Adipocyte (in vitro differentiated cells): ENCODE data around the gene ZNF133.
"Not testable (repeated sequence)": the region's sequence is repeated elsewhere in the genome, so short reads cannot be mapped to it uniquely, and the experiment has no call there.

Experiments used
- DNase-seq: peaks from one replicate; pipeline ENCODE4 v3.0.0-alpha.2; 2015; ENCODE audit warnings: low read depth
- H3K27me3 ChIP-seq: replicated peaks from 2 replicates; pipeline ENCODE4 v1.7.0; 2013; ENCODE audit warnings: mild to moderate bottlenecking, low read length, moderate library complexity; ENCODE audit not compliant: control insufficient read depth, insufficient read depth
- H3K36me3 ChIP-seq: 2 replicates; pipeline ENCODE4 v1.7.0; 2013; ENCODE audit warnings: low read length, mild to moderate bottlenecking, moderate library complexity; ENCODE audit not compliant: control insufficient read depth, insufficient read depth, severe bottlenecking
- H3K4me1 ChIP-seq: 2 replicates; pipeline ENCODE4 v1.7.0; 2013; ENCODE audit warnings: mild to moderate bottlenecking, low read length, moderate library complexity; ENCODE audit not compliant: control insufficient read depth, insufficient read depth
- H3K4me3 ChIP-seq: 2 replicates; pipeline ENCODE4 v1.7.0; 2013; ENCODE audit warnings: mild to moderate bottlenecking, low read length, moderate library complexity
- H3K9ac ChIP-seq: 2 replicates; pipeline ENCODE4 v1.7.0; 2013; ENCODE audit warnings: mild to moderate bottlenecking, low read length, moderate library complexity
- H3K9me3 ChIP-seq: 2 replicates; pipeline ENCODE4 v1.7.0; 2013; ENCODE audit warnings: mild to moderate bottlenecking, low read length, moderate library complexity; ENCODE audit not compliant: control insufficient read depth

The ZNF133 gene

DNA sequence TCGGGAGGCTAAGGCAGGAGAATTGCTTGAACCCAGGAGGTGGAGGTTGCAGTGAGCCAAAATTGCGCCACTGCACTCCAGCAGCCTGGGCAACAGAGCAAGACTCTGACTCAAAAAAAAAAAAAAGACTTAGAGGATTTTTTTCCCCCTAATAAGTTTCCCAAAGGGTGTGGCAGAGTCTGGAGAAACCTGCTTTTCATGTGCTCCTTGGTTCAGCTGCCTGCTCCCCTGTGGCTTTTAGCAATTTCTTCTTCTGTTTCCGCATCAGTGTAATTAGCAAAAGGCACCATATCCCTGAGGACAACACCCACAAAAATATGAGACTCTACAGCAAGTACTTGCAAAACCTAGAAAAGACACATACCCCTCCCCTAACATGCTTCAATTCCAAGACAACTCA lies 28.6 kb upstream of the ZNF133 start:
- Histone ChIP-seq H3K4me1 (peaks cover 5% of the 10 kb centered on the region), H3K27me3 (peaks cover 4% of the 10 kb centered on the region), H3K4me3 (no peak overlapping the region), H3K9me3 (no peaks in the 10 kb centered on the region), H3K9ac (no peak overlapping the region), H3K36me3 (no peaks in the 10 kb centered on the region)
- DNase-seq = no peak

DNA sequence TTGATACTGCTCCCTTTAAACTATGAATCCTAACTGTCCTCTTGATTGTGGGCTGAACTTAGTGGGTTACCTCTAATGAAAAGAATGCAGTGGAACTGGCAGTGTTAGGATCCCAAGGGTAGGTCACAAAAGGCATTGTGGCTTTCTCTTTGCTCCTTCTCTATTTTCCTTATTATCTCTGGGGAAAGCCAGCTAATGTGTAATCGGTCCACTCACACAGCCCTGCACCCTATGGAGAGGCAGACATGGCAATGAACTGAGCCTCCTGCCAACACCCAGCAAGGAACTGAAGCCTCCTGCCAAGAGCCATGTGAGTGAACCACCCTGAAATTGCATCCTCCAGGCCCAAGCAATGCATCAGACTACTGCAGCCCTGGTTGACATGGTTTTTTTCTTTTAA lies 24.6 kb upstream of the ZNF133 start:
- Histone ChIP-seq H3K4me1 (peaks cover 5% of the 10 kb centered on the region), H3K4me3 (no peak overlapping the region), H3K9me3 (no peaks in the 10 kb centered on the region), H3K27me3 (peaks cover 15% of the 10 kb centered on the region), H3K36me3 (no peaks in the 10 kb centered on the region), H3K9ac (no peak overlapping the region)
- DNase-seq = no peak

DNA sequence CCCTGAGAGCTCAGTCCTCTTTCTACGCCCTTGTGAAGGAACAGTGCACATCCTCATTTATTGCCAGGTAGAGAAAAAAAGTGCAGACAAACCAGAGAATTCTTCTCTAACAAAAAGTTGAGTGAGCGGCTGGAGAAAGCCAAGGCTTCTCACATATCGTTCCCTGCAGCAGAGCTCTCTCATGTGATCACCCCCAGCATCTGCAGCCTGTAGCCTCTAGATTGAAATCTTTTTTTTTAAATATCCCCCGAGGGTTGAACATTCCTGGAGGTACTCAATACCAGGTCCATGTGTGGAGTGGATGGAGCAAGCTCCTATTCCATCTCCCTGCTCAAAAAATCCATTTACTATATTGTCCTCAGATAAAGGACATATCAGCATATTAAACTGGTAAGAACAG lies 22.9 kb upstream of the ZNF133 start:
- no peak for DNase-seq
- no peak overlapping the region for H3K9ac ChIP-seq
- H3K27me3 ChIP-seq = peaks cover 25% of the 10 kb centered on the region
- no peaks in the 10 kb centered on the region for H3K9me3 ChIP-seq
- H3K4me1 ChIP-seq = peaks cover 5% of the 10 kb centered on the region
- no peaks in the 10 kb centered on the region for H3K36me3 ChIP-seq
- H3K4me3 ChIP-seq = no peak overlapping the region

DNA sequence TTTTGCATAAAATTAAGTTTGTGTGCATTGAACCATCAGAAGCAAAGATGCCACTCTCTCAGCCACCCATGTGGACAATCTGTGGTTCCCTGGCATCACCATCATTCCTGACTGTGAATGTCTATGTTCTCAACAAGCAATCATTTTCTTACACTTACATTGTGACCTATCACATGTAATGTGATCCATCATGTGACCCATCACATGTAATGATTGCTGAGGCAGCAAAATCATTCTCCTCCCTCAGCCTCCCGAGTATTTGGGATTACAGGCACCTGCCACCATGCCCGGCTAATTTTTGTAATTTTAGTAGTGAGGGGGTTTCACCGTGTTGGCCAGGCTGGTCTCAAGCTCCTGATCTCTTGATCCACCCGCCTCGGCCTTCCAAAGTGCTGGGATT lies 22.0 kb upstream of the ZNF133 start:
- Histone ChIP-seq H3K9me3 (no peaks in the 10 kb centered on the region), H3K27me3 (peaks cover 25% of the 10 kb centered on the region), H3K36me3 (no peaks in the 10 kb centered on the region), H3K4me1 (peaks cover 5% of the 10 kb centered on the region), H3K4me3 (no peak overlapping the region), H3K9ac (no peak overlapping the region)
- DNase-seq = no peak

DNA sequence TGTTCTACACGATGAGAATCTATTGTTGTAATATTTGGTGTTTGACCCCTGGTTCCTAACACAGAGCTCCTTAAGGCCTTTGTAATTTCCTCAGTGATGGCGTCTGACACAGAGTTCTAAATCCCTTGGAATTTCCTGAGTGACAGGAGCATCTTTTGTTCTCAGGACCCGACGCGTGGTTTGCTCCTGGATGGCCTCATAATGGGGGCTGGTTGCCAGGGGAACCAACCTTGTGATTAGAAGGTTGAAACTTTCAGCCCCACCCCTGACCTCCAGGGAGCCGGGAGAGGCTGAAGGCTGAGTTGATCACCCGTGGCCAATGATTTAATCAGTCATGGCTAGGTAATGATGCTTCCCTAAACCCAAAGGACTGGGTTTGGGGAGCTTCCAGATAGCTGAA lies 20.5 kb upstream of the ZNF133 start:
- DNase-seq = no peak
- no peaks in the 10 kb centered on the region for H3K9me3 ChIP-seq
- no peaks in the 10 kb centered on the region for H3K36me3 ChIP-seq
- H3K4me3 ChIP-seq = no peak overlapping the region
- H3K27me3 ChIP-seq = peaks cover 28% of the 10 kb centered on the region
- no peak overlapping the region for H3K9ac ChIP-seq
- H3K4me1 ChIP-seq = peaks cover 5% of the 10 kb centered on the region

DNA sequence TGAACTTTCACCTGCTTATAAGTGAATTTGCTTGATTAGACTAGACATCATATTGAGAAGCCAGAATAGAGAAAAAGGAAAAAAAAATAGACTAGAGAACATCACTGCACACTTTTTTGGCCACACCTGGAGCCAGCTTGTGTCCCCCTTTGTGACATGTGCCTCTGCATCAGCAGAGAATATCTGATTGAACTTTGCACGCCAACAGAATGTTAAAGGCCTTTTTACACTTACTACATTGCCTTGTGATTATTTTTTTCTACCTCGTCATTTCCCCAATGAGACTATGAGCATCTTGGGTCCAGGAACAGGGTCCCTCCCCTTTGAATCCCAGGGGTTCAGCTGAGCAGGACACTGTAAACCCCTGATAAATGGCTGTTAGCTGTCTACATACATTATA lies 17.2 kb upstream of the ZNF133 start:
- no peak overlapping the region for H3K9ac ChIP-seq
- H3K27me3 ChIP-seq = peaks cover 41% of the 10 kb centered on the region
- H3K9me3 ChIP-seq = no peaks in the 10 kb centered on the region
- H3K4me1 ChIP-seq = no peaks in the 10 kb centered on the region
- no peak overlapping the region for H3K4me3 ChIP-seq
- no peaks in the 10 kb centered on the region for H3K36me3 ChIP-seq
- no peak for DNase-seq

- Histone ChIP-seq H3K36me3 (no peaks in the 10 kb centered on the region), H3K4me1 (no peaks in the 10 kb centered on the region), H3K27me3 (peaks cover 39% of the 10 kb centered on the region), H3K9ac (no peak overlapping the region), H3K9me3 (no peaks in the 10 kb centered on the region), H3K4me3 (no peak overlapping the region)
- peak; percentile 29 for DNase-seq
Measured at GRCh38 chr20:18272451-18272850, 15.9 kb upstream of the ZNF133 start.

DNA sequence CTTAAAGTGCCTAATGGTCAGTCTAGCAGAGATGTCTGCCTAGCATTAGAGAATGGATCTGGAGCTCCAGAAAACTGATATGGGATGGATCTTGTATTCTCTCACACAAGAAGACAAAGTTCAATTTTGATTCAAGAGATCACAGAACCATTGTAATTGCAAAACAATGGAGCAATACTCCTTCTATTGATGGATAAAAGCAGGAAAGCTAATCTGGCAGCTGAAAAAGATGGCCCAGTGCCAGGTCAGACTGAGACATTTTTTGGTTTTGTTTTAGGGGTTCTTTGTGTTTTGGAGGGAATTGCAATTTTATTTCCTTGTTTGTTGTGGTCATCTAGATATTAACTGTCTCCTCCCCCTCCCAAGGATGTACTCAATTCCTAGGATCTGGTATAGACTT lies 14.6 kb upstream of the ZNF133 start:
- Histone ChIP-seq H3K4me3 (no peak overlapping the region), H3K27me3 (peaks cover 26% of the 10 kb centered on the region)
- no peak for DNase-seq

DNA sequence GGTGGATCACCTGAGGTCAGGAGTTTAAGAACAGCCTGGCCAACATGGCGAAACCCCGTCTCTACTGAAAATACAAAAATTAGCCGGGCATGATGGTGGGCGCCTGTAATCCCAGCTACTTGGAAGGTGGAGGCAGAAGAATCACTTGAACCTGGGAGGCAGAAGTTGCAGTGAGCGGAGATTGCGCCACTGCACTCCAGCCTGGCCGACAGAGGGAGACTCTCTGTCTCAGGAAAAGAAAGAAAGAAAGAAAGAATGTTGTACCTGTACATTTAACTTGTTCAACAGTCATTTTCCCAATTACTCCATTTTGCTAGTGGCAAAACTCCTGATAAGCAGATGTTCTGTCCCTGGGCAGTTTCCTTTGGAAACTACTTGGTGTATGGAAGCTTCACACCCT lies 12.4 kb upstream of the ZNF133 start:
- H3K9ac ChIP-seq, H3K4me3 ChIP-seq, DNase-seq, H3K9me3 ChIP-seq, H3K4me1 ChIP-seq, H3K36me3 ChIP-seq: not testable (repeated sequence)
- peaks cover 16% of the 10 kb centered on the region for H3K27me3 ChIP-seq

More for the DNA sequence above, 14.6 kb upstream of the ZNF133 start:
- H3K9ac ChIP-seq = no peak overlapping the region
- no peaks in the 10 kb centered on the region for H3K4me1 ChIP-seq
- H3K9me3 ChIP-seq = no peaks in the 10 kb centered on the region
- no peaks in the 10 kb centered on the region for H3K36me3 ChIP-seq

DNA sequence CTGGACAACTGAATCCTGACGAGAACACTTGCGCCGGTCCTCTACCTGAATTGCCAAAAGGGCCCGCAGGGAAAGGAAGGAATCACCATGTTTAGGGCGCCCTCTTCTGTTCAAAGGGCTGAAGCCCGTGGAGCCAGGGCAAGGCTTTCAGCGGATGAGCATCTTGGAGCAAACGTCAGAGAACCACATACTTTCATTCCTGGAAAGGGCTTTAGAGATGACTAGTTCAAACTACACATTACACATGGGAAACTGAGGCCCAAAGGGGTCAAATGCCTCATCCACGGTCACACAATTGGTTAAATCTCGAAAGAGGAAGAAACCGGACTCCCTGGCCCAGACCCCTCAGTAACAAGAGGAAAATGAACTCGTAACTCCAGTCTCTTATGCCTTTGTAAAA lies 11.5 kb upstream of the ZNF133 start:
- H3K4me1 ChIP-seq = no peaks in the 10 kb centered on the region
- peaks cover 16% of the 10 kb centered on the region for H3K27me3 ChIP-seq
- H3K9ac ChIP-seq = no peak overlapping the region
- H3K36me3 ChIP-seq = no peaks in the 10 kb centered on the region
- H3K9me3 ChIP-seq = no peaks in the 10 kb centered on the region
- DNase-seq = peak; percentile 87
- no peak overlapping the region for H3K4me3 ChIP-seq

DNA sequence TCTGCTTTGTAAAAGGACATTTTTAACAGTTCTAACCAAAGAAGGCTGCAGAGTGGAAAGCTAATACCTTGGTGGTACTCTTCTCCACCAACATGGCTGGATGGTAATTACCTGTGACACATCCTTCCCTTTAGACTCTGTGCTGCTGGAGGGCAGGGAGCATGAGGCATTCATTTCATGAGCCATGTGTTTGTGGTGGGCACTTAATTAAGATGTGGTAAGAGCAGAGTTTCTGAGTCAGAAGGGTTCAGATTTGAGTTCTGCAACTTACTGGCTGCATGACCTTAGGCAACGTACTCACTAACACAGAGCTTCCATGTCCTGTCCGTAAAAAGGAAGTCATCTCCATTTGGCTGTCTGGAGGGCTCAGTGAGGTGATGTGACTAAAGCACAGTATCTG lies 9.1 kb upstream of the ZNF133 start:
- Histone ChIP-seq H3K9ac (no peak overlapping the region), H3K4me1 (no peaks in the 10 kb centered on the region), H3K4me3 (no peak overlapping the region), H3K36me3 (no peaks in the 10 kb centered on the region), H3K9me3 (peaks cover 9% of the 10 kb centered on the region), H3K27me3 (peaks cover 6% of the 10 kb centered on the region)
- no peak for DNase-seq

- H3K36me3 ChIP-seq = no peaks in the 10 kb centered on the region
- peak; percentile 22 for DNase-seq
- H3K9ac ChIP-seq = no peak overlapping the region
- no peak overlapping the region for H3K4me3 ChIP-seq
- H3K4me1 ChIP-seq = peaks cover 12% of the 10 kb centered on the region
- H3K27me3 ChIP-seq = no peaks in the 10 kb centered on the region
- H3K9me3 ChIP-seq = peaks cover 38% of the 10 kb centered on the region
Measured at GRCh38 chr20:18284805-18285533, 3.4 kb upstream of the ZNF133 start.
